Esophagus squamous epithelium (tissue), 5 donors: ENCODE measurements around the gene NHS. TPM values are rescaled to one million over a fixed set of nuclear protein-coding genes. Genes with fewer than 3 reads are reported as not detected.

Experiments
- DNase-seq: peaks from one replicate; lab custom pipeline; 2025; lab: John Stamatoyannopoulos, UW
- H3K27ac ChIP-seq, 4 donors: fragments of 200-600 bp; sonication (generic); one replicate each; pipeline ENCODE4 v1.5.1; 2016 to 2019; ENCODE audit warnings: mild to moderate bottlenecking in 1 of 4
- H3K27me3 ChIP-seq, 4 donors: fragments of 200-600 bp; sonication (generic); 1 replicate in 3 of 4; 2 replicates in 1 of 4; pipeline versions ENCODE4 v1.5.1 to v1.6.0; 2017 to 2021; ENCODE audit warnings: antibody characterized with exemption in 1 of 4
- H3K36me3 ChIP-seq, 3 donors: fragments of 200-600 bp; sonication (generic); one replicate each; pipeline ENCODE4 v1.5.1; 2016 to 2019
- H3K4me1 ChIP-seq, 3 donors: fragments of 200-600 bp; sonication (generic); one replicate each; pipeline ENCODE4 v1.5.1; 2017 to 2019
- H3K4me3 ChIP-seq, 4 donors: fragments of 200-600 bp; sonication (generic); 1 replicate in 3 of 4; 2 replicates in 1 of 4; pipeline ENCODE4 v1.5.1; 2016 to 2019; ENCODE audit warnings: mild to moderate bottlenecking in 2 of 4, moderate library complexity in 1 of 4
- H3K9me3 ChIP-seq, 3 donors: fragments of 200-600 bp; sonication (generic); one replicate each; pipeline ENCODE4 v1.5.1; 2016 to 2019
- POLR2A ChIP-seq, 4 donors: fragments of 450-650 bp; IDR thresholded peaks; one replicate each; pipeline ENCODE4 v1.6.1; 2017; ENCODE audit warnings: antibody characterized with exemption in 4 of 4, mild to moderate bottlenecking in 4 of 4, moderate library complexity in 3 of 4
- WGBS, 2 donors: methylation state at CpG; one replicate each; pipeline ENCODE4 v1.1.5; 2018; 5-methylcytosine and 5-hydroxymethylcytosine counted together
- intact Hi-C: fragments of 100-400 bp; cut with DNase I; formaldehyde crosslinking; loops from one replicate; pipeline ENCODE4 v1.15.0; 2022
- total RNA-seq, 4 donors: library from RNA; depleted of rRNA; stranded (reverse); fragments of >200 nt; gene quantifications; one replicate each; pipeline ENCODE4 v1.1.0, GENCODE V29; 2016
- TF ChIP-seq, protein P1 (sequence below), 6 experiments: fragments of 450-650 bp in 4 of 6; fragments of 200-600 bp in 2 of 6; sonication (generic) in 2 of 6; IDR thresholded peaks; one replicate each; pipeline ENCODE4 v1.5.1; 2016 to 2019; ENCODE audit warnings: antibody characterized with exemption in 6 of 6, mild to moderate bottlenecking in 4 of 6, moderate library complexity in 4 of 6
- donor health status: DM: yes; HTN: yes; CAD: no.

The NHS gene
- total RNA-seq, 4 donors from 2014 or later: 1.2 to 3.4 (median 2.6) TPM

DNA sequence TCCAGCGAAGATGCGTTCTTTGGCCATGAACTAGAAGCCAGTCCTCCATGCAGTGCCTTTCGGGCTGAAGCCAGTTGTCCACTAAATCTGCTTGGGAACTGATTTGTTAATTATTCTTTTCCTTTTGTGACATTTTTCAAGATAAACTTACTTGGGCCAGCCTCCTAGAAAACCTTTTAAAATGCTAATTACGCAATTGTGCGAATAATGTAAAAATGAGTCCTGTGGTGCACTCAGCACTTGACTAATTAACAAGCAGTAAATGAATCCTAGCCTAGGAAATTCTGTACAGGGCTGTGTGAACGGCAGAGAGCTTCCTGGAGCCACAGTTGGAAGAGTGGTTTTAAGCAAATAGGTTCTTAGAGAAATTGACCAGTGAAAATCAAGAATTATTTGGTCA lies 212.4 kb downstream of the NHS start:
- H3K4me1 ChIP-seq: peaks cover 3 to 18% (median 8%) of the 10 kb centered on the region in 3 donors
- no peak for TF ChIP-seq POLR2A (IDR thresholded peaks at IDR 0.05)
- TF ChIP-seq, protein P1, sequence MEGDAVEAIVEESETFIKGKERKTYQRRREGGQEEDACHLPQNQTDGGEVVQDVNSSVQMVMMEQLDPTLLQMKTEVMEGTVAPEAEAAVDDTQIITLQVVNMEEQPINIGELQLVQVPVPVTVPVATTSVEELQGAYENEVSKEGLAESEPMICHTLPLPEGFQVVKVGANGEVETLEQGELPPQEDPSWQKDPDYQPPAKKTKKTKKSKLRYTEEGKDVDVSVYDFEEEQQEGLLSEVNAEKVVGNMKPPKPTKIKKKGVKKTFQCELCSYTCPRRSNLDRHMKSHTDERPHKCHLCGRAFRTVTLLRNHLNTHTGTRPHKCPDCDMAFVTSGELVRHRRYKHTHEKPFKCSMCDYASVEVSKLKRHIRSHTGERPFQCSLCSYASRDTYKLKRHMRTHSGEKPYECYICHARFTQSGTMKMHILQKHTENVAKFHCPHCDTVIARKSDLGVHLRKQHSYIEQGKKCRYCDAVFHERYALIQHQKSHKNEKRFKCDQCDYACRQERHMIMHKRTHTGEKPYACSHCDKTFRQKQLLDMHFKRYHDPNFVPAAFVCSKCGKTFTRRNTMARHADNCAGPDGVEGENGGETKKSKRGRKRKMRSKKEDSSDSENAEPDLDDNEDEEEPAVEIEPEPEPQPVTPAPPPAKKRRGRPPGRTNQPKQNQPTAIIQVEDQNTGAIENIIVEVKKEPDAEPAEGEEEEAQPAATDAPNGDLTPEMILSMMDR (IDR thresholded peaks at IDR 0.05): no peak
- DNase-seq: no peak
- no peaks in the 10 kb centered on the region for H3K27me3 ChIP-seq
- intact Hi-C loops: loop anchor here (5.0 to 10.0 kb wide), 2 partner anchors 213 to 345 kb away; partner anchors contain the start of gene NHS
- H3K4me3 ChIP-seq: no peak overlapping the region
- H3K36me3 ChIP-seq: no peaks in the 10 kb centered on the region
- 83 to 90% methylated on average over 5 to 6 of the region's 6 CpGs for WGBS, 2 donors
- no peak overlapping the region for H3K27ac ChIP-seq
- no peaks in the 10 kb centered on the region for H3K9me3 ChIP-seq

DNA sequence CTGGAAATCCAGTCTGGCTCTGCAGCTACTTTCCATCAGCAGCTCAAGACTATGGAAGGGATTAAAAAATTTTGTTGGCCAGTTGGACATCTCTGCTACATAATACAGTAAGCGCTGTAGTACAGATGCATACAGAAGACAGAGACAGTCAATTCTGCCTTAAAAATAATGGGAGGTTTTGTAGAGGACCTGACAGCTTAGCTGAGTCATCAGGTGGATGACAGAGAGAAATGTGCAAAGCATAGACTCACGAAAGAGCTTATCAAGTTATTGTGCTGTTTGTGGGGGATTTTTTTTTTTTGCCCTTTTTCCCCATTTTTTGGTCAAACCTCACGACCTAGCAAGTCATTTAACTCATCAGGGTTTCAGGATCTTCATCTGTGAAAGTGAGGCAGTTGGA lies 213.3 kb downstream of the NHS start:
- Histone ChIP-seq H3K4me1 (peaks cover 3 to 18% (median 8%) of the 10 kb centered on the region in 3 donors), H3K4me3 (no peak overlapping the region), H3K9me3 (no peaks in the 10 kb centered on the region), H3K27ac (no peak overlapping the region), H3K27me3 (no peaks in the 10 kb centered on the region), H3K36me3 (no peaks in the 10 kb centered on the region)
- no peak for DNase-seq
- intact Hi-C loops: loop anchor here (5.0 to 10.0 kb wide), 2 partner anchors 214 to 346 kb away; partner anchors contain the start of gene NHS
- WGBS, 2 donors: 57 to 60% methylated on average over 3 of the region's 3 CpGs
- TF ChIP-seq, protein P1 (IDR thresholded peaks at IDR 0.05): no peak
- no peak for TF ChIP-seq POLR2A (IDR thresholded peaks at IDR 0.05)

DNA sequence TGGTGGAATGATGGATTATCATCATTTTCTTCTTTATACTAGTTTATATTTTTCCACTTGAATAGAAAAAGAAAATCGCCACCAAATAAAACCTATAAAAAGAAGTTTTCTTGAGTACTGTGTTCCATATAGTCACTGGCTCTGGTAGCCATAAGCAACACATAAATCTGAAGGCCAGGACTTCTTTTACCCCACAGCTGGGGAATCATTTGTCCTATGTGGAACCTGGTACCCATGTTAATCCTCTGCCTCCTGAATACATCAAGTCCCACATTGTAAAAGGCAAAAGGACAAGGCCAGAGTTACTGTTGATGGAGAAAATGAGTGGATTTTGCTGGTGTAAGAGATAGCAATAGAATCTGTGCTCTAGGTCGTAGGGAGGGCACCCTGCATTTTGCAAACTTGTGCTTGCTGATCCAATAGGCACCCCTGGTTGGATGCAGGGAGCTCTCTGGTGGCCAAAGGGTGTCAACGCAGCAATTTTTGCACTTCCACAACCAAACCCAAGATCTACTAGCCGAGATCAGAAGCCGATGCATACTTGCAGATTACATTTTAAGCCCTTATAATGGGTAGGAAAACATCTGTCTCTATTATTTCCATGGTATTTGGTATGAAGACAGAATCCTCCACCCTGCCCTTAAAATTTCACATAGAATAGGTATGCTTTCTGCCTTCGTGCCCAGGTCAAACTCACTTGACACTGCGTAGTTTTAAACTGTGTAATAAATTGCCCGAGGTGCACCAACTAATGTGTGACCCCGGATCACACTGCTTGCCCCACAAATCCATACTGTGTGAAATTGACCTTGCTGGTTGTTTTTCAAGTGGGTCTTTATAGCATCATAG lies 216.1 kb downstream of the NHS start:
- H3K4me1 ChIP-seq: peaks cover 3 to 15% (median 4%) of the 10 kb centered on the region in 3 donors
- no peaks in the 10 kb centered on the region for H3K36me3 ChIP-seq
- H3K27ac ChIP-seq: peak overlapping the region in 2 of 4 donors; percentile 15 to 62
- H3K9me3 ChIP-seq: no peaks in the 10 kb centered on the region
- H3K27me3 ChIP-seq: no peaks in the 10 kb centered on the region
- 17 to 44% methylated on average over 6 to 9 of the region's 9 CpGs for WGBS, 2 donors
- TF ChIP-seq, protein P1 (IDR thresholded peaks at IDR 0.05): peak; percentile 40 to 71 (median 66)
- TF ChIP-seq POLR2A (IDR thresholded peaks at IDR 0.05): no peak
- intact Hi-C loops: no loop called here
- no peak for DNase-seq
- peak overlapping the region in 1 of 4 donors; percentile 29 for H3K4me3 ChIP-seq

DNA sequence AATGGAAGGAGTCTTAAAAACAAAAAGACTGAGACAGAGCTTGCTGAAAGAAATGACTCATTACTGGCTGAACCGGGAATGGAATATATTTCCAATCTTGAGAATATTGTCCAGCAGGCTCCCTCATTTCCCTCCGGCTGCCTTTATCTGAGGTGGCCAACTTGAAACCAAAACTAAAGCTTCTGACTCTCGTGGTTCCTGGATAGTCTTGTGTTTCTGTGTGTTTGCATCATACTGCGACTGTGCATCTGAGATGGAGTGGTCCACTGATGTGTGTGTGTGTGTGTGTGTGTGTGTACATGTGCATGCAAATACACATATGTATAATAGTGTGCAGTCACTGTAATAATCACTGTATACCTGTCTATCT lies 216.7 kb downstream of the NHS start:
- intact Hi-C loops: no loop called here
- peak overlapping the region in 1 of 4 donors; percentile 29 for H3K4me3 ChIP-seq
- no peaks in the 10 kb centered on the region for H3K27me3 ChIP-seq
- TF ChIP-seq POLR2A (IDR thresholded peaks at IDR 0.05): no peak
- TF ChIP-seq, protein P1 (IDR thresholded peaks at IDR 0.05): no peak
- no peak for DNase-seq
- H3K4me1 ChIP-seq: peaks cover 3 to 21% (median 4%) of the 10 kb centered on the region in 3 donors
- H3K27ac ChIP-seq: peak overlapping the region in 3 of 4 donors; percentile 12 to 62 (median 57)
- no peaks in the 10 kb centered on the region for H3K9me3 ChIP-seq
- WGBS, 2 donors: 8 to 37% methylated on average over 4 of the region's 4 CpGs
- H3K36me3 ChIP-seq: no peaks in the 10 kb centered on the region

DNA sequence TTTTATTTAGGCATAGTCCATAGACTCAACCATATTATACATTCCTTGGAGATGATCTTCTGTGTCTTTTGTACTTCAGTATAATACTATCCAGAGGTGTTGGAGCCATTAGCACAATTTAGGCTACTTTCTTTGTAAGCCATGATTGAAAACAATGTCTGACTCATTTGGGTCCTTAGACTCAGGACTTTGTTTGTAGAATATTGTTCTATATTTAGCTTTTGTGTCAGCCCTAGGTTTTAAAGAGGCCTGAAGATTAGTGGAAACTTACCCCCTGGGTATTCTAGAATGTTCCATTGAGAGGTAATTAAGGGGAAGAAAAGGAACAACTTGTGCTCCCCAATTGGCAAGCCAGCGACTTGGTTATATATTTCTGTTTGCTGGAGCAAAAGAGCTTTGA lies 217.1 kb downstream of the NHS start:
- H3K27ac ChIP-seq: peak overlapping the region in 3 of 4 donors; percentile 12 to 62 (median 57)
- no peaks in the 10 kb centered on the region for H3K27me3 ChIP-seq
- H3K36me3 ChIP-seq: no peaks in the 10 kb centered on the region
- DNase-seq: no peak
- intact Hi-C loops: no loop called here
- WGBS, 2 donors: 25 to 38% methylated on average over 1 of the region's 1 CpG
- no peaks in the 10 kb centered on the region for H3K9me3 ChIP-seq
- H3K4me1 ChIP-seq: peaks cover 3 to 21% (median 4%) of the 10 kb centered on the region in 3 donors
- H3K4me3 ChIP-seq: no peak overlapping the region
- TF ChIP-seq POLR2A (IDR thresholded peaks at IDR 0.05): no peak
